Measurements from ENCODE around the gene OR5A2. TPM values are rescaled to one million over a fixed set of nuclear protein-coding genes. Genes with fewer than 3 reads are reported as not detected.
A peak's percentile ranks its signal among the peaks of the same experiment; 100 is the strongest.

OR5A2 gene
- total and polyA plus RNA-seq, 2 of the 8 experiments (the other 6 are each of a cell fraction or from before 2014, with no cell fraction given): not detected

GRCh38 chr11:59427068-59427382 lies 812 bp upstream of the OR5A2 start:
- ChIA-PET POLR2A (ENCODE audit: partially characterized antibody) (interaction anchor here (0.7 kb wide), 1 partner anchor 180 kb away, joined by 3 read pairs; no protein-coding TSS in a partner anchor), CTCF (ENCODE audit: partially characterized antibody) (interaction anchor here (1.9 kb wide), 1 partner anchor 255 kb away, joined by 5 read pairs; the partner anchor contains the start of gene DTX4)
- Histone ChIP-seq H3K4me3 (ENCODE audit: extremely low read depth in 1 of 4, insufficient read depth in 2 of 4, low read depth in 3 of 4, low read length in 4 of 4) (peak overlapping the region in 1 of 4 experiments; percentile 22; a peak in 1 of 8 replicates), H3K23ac (ENCODE audit: insufficient read length) (no peak overlapping the region), H3K27ac (ENCODE audit: low read depth, low read length) (no peak overlapping the region), H4K8ac (ENCODE audit: extremely low read depth, insufficient read depth, low read length) (no peak overlapping the region), H3K9me3 (ENCODE audit: insufficient read depth in 2 of 2, low read depth in 1 of 2, low read length in 1 of 2) (no peaks in the 10 kb centered on the region), H2BK120ac (replicated peaks; ENCODE audit: low read depth, low read length) (peak overlapping the region; percentile 27), H2BK20ac (ENCODE audit: low read length) (no peak overlapping the region), H2AK5ac (ENCODE audit: low read depth, low read length) (no peak overlapping the region), H3K79me1 (ENCODE audit: low read depth, low read length) (no peaks in the 10 kb centered on the region), H3K23me2 (ENCODE audit: low read depth, low read length) (peaks cover 2% of the 10 kb centered on the region; the same call in 1 of the 2 replicates), H3K18ac (ENCODE audit: extremely low read depth, low read length) (no peak overlapping the region), H3K27me3 (replicated peaks in 1 of 4; ENCODE audit: control insufficient read depth in 3 of 4, extremely low read depth in 1 of 4, insufficient read depth in 3 of 4, low read length in 3 of 4) (no peaks in the 10 kb centered on the region), H3K14ac (ENCODE audit: insufficient read length) (no peak overlapping the region), H3K4ac (replicated peaks; ENCODE audit: insufficient read length, low read depth, low read length) (no peak overlapping the region), H3K36me3 (ENCODE audit: control insufficient read depth in 2 of 4, insufficient read depth in 4 of 4, low read length in 3 of 4) (no peaks in the 10 kb centered on the region), H3K4me1 (replicated peaks in 1 of 4; ENCODE audit: control insufficient read depth in 3 of 4, insufficient read depth in 4 of 4, low read length in 3 of 4) (peaks cover 3 to 7% (median 4%) of the 10 kb centered on the region in 4 experiments; a peak in 6 of 7 replicates), H2BK5ac (ENCODE audit: low read depth, low read length) (no peak overlapping the region), H3K79me2 (ENCODE audit: control insufficient read depth in 1 of 2, insufficient read depth in 2 of 2, low read length in 2 of 2) (no peaks in the 10 kb centered on the region), H3K56ac (replicated peaks; ENCODE audit: insufficient read length, low read depth, low read length) (no peak overlapping the region), H2BK12ac (ENCODE audit: low read depth, low read length) (no peak overlapping the region), H3K9ac (replicated peaks in 1 of 4; ENCODE audit: extremely low read depth in 1 of 4, low read depth in 3 of 4, low read length in 3 of 4) (no peak overlapping the region), H4K91ac (replicated peaks; ENCODE audit: insufficient read length, low read length) (no peak overlapping the region), H2BK15ac (ENCODE audit: low read length) (no peak overlapping the region), H2AFZ (ENCODE audit: low read length) (no peak overlapping the region), H3K4me2 (ENCODE audit: insufficient read depth in 1 of 2, low read depth in 2 of 2, low read length in 2 of 2) (peak overlapping the region in 1 of 2 experiments; percentile 46; a peak in 2 of 4 replicates), H4K20me1 (replicated peaks in 1 of 2; ENCODE audit: control insufficient read depth in 1 of 2, insufficient read depth in 2 of 2, low read length in 2 of 2) (no peaks in the 10 kb centered on the region), H4K5ac (ENCODE audit: insufficient read length, low read depth, low read length) (no peak overlapping the region)
- DNase-seq (ENCODE audit: low read depth in 1 of 2, low spot score in 2 of 2) (no peak), FAIRE-seq (no peak)
- no peak for TF ChIP-seq BRCA1 (IDR thresholded peaks at IDR 0.05; ENCODE audit: low read depth, low read length)
- TF ChIP-seq EGR1 (IDR thresholded peaks at IDR 0.05; ENCODE audit: borderline replicate concordance, low read depth, low read length): no peak
- TF ChIP-seq MAFK (IDR thresholded peaks at IDR 0.05; ENCODE audit: low read depth, low read length): no peak
- TF ChIP-seq POU5F1 (IDR thresholded peaks at IDR 0.05; ENCODE audit: low read depth, low read length): no peak
- no peak for TF ChIP-seq CTBP2 (IDR thresholded peaks at IDR 0.05; ENCODE audit: borderline replicate concordance, insufficient read depth, insufficient read length, low read length)
- no peak for TF ChIP-seq CHD2 (IDR thresholded peaks at IDR 0.05; ENCODE audit: low read length)
- TF ChIP-seq TCF12 (IDR thresholded peaks at IDR 0.05; ENCODE audit: low read depth, low read length): no peak
- no peak for TF ChIP-seq SP1 (IDR thresholded peaks at IDR 0.05; ENCODE audit: low read depth, low read length)
- TF ChIP-seq E2F6 (IDR thresholded peaks at IDR 0.05): no peak
- no peak for TF ChIP-seq SIN3A (conservative IDR thresholded peaks at IDR 0.05 in 1 of 2, IDR thresholded peaks at IDR 0.05 in 1 of 2; ENCODE audit: low read depth in 1 of 2, low read length in 2 of 2)
- no peak for TF ChIP-seq SAP30 (IDR thresholded peaks at IDR 0.05; ENCODE audit: insufficient read depth, insufficient replicate concordance, low read length)
- TF ChIP-seq CREB1 (IDR thresholded peaks at IDR 0.05): no peak
- no peak for TF ChIP-seq RNF2 (IDR thresholded peaks at IDR 0.05; ENCODE audit: borderline replicate concordance, low read depth, low read length, missing control alignments, poor library complexity, severe bottlenecking)
- no peak for TF ChIP-seq KDM1A (IDR thresholded peaks at IDR 0.05; ENCODE audit: borderline replicate concordance, low read length)
- no peak for TF ChIP-seq JUN (IDR thresholded peaks at IDR 0.05; ENCODE audit: low read depth, low read length)

Data from H1 (cell line).